Measurements from ENCODE around the gene PPID.
"Not testable (repeated sequence)": the region's sequence is repeated elsewhere in the genome, so short reads cannot be mapped to it uniquely, and the experiment has no call there.

The PPID gene

DNA sequence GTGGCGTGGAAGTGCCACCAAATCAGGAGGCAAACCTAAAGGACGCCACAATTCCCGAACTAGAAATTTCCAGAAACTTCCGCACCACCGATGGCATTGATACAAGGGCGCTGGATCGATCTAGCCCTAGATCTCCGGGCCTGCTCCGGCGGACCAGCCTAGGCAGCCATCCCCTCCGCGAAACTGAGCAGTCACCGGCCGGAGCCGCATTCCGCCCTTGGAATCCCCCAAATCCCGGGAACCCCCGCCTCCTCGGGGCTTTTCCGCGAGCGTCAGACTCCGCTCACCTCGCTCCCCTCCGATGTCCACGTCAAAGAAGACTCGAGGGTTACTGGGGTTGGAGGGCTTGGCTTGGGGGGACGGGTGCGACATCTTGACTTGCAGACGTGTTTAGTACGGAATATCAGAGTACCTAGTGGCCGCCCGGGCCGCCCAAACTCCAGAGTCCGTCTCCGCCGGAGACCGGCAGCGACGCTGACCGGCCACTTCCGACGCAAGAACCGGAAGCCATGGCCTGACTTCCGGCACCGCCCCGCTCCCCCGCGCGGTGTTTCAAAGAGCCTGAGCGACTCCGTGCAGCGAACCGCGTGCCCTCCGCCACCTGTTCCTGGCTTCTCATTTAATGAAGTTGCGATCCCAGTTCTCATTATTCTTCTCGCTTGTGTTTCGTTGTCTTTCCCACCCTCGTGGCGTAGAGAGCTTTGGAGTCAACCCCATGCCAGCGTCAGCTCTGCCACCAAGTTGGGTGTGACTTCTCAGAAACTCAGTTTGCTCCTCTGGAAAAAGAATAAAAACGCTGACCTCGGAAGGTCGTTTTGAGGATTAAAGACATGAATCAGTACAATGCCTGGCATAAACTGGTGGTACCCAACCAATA, at the start of gene PPID:
Gene PPID, minus strand, starts transcription at position 480 of the 877 bp plus-strand sequence. Its CDS starts 108 bp downstream, at position 372.
- DNase-seq = peak; percentile 77 to 97 (median 86)
- intact Hi-C loops (cut with DNase I) = loop anchor here (2.0 kb wide), 1 partner anchor 50 kb away; the partner anchor contains the start of gene ETFDH

DNA sequence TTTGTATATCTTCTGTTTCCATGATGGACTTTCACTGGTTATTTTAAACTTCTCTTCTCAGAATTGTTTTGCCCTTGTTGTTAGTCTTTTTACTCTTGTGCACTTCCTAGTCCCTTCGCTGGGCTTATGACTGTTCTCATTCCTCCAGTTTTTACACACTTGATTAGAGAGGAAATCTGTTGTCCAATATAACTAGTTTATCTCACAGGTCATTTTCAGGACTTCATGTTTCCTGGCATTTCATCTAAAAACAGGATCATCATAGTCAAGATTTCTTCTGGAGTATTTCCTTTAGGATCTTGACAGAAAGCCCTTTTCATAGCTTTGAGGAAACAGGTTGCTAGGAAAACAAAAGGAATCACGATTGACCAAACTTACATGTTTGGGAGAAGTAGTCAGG, 48.6 kb upstream of the PPID start:
- no peak for DNase-seq
- intact Hi-C loops (cut with DNase I) = loop anchor here (10.0 kb wide), 1 partner anchor 63 kb away; no protein-coding TSS in a partner anchor

DNA sequence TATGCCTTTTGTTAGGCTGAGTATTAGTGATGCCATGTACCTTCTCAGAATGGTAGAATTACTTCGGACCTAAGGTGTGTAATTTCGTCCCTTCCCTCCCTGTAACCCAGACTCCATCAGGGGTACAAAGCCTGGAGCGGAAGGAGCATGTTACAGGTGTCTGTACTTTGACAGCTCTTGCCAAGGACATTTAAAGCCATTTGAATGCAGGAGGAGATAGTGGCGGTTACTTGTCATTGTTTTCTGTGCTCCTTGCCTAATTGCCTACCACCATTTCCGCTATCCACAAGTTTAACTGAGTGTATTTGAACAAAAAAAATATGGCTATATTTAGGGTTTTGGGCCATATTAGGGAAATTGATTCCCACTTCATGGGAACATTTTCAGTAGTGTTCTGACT, 47.5 kb upstream of the PPID start:
- no peak for DNase-seq
- intact Hi-C loops (cut with DNase I) = loop anchor here (10.0 kb wide), 1 partner anchor 64 kb away; no protein-coding TSS in a partner anchor

DNA sequence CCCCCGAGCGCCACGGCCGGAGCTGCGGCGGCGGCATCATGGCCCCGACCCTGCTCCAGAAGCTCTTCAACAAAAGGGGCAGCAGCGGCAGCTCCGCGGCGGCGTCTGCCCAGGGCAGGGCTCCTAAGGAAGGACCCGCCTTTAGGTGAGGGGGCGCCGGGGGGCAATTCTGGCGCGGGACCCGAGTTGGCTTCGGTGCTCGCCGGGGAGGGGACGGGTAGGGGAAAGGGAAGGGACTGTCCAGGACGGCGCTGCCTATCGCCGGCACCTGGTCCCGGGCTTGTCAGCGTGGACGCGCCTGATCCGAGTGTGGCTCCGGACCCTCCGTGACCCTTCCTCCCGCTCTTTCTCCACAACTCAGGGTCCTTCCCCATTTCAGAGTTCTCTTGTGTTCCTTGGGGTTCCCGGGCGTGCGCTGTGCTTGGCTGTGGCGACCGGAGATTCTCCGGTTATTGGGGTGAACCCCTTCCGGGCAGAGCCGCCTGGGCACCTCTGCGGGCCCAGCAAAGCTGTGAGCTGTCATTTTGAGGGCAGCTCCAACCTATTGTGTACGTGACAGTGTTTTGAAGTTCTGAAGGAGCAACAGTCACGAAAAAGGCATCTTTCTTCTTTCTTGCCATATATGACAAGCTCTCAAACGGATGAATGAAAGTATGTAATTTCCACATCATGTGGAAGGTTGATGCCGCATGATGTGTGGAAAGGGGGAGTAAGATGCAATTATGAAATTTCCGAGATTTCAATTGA, 46.2 kb upstream of the PPID start:
- intact Hi-C loops (cut with DNase I) = loop anchor here (2.0 to 5.0 kb wide), 3 partner anchors 37 to 335 kb away; no protein-coding TSS in a partner anchor
- DNase-seq = peak; percentile 24 to 88 (median 38)

DNA sequence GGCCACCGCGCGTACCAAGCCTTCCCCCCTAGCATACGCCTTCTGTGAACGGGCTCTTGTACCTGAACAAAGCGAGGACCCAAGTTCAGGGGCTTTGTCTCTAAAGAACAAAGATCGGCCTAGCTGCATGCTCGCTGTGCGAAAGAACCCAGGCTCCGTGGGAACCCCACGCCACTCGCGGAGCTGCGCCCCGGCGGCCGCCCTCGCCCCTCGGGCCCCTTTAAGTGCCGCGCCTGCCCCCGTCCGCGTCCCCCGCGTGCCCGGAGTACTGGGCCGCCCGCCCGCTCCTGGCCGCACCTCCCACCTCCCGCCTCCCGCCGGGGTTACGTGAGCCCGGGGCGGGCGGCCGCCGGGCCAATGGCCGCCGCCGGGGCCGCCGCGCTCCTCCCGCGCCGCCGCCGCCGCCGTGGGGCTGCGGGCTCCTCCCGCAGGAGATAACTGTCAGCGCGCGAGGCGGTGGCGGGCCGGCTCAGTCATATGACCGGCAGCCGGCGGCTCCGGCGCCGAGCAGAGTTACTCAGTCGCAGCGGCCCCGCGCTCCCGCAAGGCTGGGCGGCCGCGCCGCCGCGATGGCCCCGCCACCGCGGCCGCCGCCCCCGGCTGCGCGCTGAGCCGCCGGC, 45.5 kb upstream of the PPID start, which contains the start of gene FNIP2:
Gene FNIP2, plus strand, starts transcription at position 472 of the 620 bp plus-strand sequence. CDS start 187 bp downstream, outside the sequence.
- peak; percentile 67 to 98 (median 85) for DNase-seq
- intact Hi-C loops (cut with DNase I) = loop anchor here (2.0 to 5.0 kb wide), 3 partner anchors 36 to 336 kb away; no protein-coding TSS in a partner anchor

DNA sequence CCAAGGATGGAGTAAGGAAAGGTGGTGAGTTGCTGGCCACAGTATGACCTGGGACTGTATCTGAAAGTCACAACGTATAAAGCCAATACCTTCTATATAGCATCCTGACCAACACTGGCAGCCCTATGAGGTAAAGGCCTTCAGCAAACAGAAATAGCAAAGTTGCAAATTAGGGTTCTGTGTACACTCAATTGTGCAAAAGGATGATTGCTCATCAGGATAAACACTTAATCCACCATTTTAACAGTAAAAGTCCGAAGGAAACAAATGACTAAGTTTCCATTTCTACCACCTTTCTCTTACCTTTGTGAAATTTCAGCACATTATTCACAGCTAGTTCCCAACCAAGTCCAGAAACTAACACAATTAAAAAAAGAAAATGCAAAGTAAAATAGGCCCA, 44.3 kb upstream of the PPID start:
- intact Hi-C loops (cut with DNase I) = loop anchor here (5.0 kb wide), 1 partner anchor 35 kb away; no protein-coding TSS in a partner anchor
- DNase-seq = no peak

DNA sequence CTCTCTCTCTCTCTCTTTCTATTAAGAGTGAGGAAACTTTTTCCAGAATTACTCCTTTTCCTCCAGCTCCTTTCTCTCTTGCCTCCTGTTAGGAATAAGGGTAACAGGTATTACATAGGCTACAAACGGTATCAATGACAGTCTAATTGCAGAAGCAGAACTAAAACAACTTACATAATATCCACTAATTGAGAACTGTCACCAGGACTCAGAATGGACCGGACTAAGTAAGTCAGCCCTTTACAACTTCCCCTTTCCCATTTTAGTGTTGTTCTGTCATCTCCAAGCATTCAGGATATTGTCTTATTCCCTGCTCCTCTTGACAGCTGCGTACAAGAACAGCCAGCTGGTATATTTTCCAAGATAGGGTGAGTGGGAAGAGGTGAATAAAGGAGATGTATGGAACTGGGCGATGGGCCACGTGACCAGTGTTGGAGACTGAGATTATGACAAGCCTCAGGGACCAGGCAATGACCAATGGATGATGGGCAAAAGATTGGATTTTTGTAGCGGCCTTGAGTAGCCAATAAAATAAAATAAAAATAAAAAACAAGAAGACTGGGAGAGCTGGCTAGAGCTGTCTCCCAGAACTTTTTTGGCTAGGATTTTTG, 43.3 kb upstream of the PPID start:
- peak in 2 of 10 donors; percentile 14 to 17 for DNase-seq
- intact Hi-C loops (cut with DNase I) = loop anchor here (5.0 kb wide), 1 partner anchor 34 kb away; no protein-coding TSS in a partner anchor

DNA sequence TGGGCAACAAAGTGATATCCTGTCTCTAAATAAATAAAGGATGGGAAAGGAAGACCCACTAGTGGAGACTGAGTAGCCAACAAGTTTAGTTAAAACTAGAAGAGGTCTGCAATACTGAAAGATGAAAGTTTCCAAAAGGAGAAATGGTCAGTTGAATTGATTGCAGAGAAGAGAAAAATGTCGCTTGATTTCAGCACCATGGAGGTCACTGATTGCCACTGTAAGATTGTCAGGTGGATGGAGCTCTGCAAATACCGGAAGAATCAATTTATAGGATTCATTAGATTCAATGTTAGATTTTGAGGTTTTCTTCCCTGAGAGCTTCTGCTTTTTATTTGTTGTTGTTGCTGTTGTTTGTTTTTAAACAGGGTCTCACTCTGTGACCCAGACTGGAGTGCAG, 40.3 kb upstream of the PPID start:
- DNase-seq = no peak
- intact Hi-C loops (cut with DNase I) = no loop called here

DNA sequence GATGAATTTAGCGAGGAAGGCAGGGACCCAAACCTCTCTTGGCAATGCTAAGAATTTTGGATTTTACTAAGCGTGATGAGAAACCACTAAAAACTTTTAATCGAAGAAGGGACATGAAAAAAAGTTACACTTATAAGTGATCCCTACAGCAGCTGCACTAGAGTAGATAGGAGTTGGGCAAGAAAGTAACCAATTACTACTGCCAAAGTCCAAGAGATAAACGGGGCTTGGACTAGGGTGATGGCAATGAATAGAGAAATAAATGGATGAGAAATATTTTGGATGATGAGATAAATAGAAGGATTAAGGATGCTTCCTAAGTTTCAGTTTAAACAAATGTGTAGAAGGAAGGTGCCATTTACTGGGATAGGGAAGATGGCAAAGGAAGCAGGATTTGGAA, 39.4 kb upstream of the PPID start:
- intact Hi-C loops (cut with DNase I) = no loop called here
- no peak for DNase-seq

DNA sequence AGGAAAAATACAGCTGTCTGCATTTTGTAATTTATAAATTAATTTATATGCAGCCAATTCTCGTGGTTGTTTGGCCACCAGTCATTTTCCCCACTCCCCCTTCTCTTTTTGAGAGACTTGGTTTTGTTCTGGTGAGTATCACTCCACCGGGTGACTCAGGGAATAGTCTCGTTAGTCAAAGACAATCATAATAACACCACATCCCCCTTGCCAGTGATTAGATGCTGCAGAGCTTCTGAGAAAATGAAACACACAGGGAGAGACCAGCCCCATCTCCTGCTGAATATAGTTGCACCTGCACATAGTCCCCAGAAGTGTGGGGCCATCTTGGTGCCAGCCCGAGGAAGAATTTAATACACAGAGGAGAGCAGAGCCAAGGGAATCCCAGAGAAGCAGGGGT, 37.7 kb upstream of the PPID start:
- DNase-seq = no peak
- intact Hi-C loops (cut with DNase I) = no loop called here

DNA sequence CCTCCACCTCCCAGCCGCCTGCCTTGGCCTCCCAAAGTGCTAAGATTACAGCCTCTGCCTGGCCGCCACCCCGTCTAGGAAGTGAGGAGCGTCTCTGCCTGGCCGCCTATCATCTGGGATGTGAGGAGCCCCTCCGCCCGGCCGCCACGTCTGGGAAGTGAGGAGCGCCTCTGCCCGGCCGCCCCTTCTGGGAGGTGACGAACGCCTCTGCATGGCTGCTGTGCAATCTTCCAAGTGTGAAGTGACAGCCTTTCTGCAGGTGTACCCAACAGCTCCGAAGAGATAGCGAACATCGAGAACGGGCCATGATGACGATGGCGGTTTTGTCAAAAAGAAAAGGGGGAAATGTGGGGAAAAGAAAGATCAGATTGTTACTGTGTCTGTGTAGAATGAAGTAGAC, 36.3 kb upstream of the PPID start:
- DNase-seq = peak in 1 of 10 donors; percentile 70
- intact Hi-C loops (cut with DNase I) = not testable (repeated sequence)

DNA sequence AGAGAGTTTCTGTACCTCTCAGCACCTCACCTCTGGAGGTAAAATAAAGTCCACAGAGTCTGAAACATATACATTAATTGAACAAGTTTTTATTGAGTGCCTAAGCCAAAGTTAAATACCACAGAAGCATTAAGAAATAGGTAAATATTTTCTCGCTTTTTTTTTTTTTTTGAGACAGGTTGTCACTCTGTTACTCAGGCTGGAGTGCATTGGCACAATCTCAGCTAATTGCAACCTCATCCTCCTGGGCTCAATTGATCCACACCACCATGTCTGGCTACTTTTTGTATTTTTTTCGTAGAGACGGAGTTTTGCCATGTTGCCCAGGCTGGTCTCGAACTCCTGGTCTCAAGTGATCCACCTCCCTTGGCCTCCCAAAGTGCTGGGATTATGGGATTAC, 35.5 kb upstream of the PPID start:
- no peak for DNase-seq
- intact Hi-C loops (cut with DNase I) = no loop called here

DNA sequence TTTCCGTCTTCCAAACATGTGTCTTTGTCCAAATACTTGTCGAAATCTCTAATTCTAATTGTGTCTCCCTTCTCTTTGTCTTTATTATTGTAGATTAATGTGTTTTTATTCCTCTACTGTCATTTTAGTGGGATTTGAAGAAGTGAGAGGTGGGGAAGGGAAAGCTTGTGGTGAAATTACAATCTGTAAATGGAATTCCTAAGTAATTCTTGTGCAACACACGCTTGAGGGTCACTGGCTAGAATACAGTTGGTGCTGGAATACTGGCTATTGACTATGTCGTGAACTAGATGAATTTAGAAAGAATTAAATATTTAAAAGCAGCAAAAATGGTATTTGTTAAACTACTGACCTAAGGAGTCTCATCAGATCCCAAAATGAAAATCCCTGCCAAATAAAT, 34.9 kb upstream of the PPID start:
- intact Hi-C loops (cut with DNase I) = no loop called here
- DNase-seq = no peak

DNA sequence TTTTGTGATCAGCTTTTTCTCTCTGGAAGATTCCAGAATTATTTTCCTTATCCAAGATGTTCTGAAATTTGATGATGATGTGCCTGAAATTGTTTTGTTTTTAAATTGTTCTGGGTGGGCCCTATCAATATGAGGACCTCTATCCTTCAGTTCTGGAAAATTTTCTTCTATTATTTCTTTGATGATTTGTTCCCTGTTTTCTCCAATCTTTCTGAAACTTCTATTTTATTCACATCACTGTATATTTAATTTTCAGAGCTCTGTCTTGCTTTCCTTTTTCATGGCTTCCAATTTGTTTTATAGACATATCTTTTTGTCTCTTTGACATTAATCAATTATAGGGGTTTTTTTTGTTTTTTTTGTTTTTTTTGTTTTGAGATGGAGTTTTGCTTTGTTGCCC, 33.4 kb upstream of the PPID start:
- intact Hi-C loops (cut with DNase I) = no loop called here
- no peak for DNase-seq

DNA sequence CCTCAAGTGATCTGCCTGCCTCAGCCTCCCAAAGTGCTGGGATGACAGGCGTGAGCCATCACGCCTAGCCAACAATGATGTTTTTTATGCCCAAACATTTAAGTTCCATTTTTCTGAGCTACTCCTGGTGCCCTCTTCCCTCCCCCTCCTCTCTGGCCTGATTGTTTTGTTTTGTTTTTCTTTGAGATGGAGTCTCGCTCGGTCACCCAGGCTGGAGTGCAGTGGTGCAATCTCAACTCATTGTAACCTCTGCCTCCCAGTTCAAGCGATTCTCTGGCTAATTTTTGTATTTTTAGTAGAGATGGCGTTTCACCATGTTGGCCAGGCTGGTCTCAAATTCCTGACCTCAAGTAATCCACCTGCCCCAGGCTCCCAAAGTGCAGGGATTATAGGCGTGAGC, 32.6 kb upstream of the PPID start:
- DNase-seq; intact Hi-C loops (cut with DNase I): not testable (repeated sequence)

DNA sequence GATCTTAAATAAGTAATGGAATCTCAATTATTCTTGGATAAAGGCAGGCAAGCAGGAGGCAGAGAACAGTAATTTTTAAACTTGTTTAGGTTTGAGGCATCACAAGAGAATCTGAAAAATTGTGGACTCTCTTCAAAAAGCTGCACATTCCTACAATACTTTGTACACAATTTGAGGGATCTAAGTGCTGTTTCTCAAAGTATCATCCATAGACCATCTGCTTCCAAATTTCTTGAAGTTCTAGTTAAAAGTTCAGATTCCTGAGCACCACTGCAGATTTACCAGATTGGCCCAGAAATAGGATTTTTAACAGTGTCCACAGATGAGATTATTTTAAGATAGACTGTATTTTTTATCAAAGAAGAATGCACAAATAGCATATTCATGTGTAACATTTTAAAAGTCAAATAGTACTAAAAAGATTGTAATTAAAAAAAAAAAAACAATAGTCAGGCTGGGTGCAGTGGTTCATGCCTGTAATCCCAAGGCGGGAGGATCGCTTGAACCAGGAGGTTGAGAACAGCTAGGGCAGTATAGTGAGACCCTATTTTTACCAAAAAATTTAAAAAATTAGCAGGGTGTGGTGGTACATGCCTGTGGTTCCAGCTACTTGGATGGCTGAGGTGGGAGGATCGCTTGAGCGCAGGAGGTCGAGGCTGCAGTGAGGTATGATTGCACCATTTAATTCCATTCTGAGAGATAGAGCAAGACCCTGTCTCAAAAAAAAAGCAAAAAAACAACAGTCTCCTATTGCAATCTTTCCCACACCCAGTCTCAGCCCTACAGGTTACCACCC, 31.4 kb upstream of the PPID start:
- DNase-seq = no peak
- intact Hi-C loops (cut with DNase I) = no loop called here

DNA sequence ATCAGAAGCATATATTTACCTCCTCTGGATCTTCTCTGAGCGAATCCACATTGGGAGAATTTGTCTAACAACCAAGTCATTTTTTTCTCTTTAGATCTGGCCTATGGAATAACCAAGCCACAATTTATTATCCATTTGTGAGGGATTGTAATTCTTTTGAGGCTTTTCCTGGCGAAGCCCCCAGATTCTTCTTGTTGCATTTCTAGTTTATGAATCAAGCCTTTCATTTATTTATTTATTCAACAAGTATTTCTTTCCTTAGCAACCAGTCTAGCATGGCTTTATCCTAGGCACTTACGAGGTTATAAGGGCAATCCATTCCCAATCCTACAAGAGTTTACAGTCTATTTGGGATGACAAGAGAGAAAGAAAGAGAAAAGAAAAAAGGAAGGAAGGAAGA, 27.2 kb upstream of the PPID start:
- intact Hi-C loops (cut with DNase I) = no loop called here
- no peak for DNase-seq

DNA sequence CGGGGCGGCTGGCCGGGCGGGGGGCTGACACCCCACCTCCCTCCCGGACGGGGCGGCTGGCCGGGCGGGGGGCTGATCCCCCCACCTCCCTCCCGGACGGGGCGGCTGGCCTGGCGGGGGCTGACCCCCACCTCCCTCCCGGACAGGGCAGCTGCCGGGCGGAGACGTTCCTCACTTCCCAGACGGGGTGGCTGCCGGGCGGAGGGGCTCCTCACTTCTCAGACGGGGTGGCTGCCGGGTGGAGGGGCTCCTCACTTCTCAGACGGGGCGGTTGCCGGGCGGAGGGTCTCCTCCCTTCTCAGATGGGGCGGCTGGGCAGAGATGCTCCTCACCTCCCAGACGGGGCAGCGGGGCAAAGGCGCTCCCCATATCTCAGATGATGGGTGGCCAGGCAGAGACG, 23.3 kb upstream of the PPID start:
- DNase-seq = peak in 1 of 10 donors; percentile 53
- intact Hi-C loops (cut with DNase I) = not testable (repeated sequence)

DNA sequence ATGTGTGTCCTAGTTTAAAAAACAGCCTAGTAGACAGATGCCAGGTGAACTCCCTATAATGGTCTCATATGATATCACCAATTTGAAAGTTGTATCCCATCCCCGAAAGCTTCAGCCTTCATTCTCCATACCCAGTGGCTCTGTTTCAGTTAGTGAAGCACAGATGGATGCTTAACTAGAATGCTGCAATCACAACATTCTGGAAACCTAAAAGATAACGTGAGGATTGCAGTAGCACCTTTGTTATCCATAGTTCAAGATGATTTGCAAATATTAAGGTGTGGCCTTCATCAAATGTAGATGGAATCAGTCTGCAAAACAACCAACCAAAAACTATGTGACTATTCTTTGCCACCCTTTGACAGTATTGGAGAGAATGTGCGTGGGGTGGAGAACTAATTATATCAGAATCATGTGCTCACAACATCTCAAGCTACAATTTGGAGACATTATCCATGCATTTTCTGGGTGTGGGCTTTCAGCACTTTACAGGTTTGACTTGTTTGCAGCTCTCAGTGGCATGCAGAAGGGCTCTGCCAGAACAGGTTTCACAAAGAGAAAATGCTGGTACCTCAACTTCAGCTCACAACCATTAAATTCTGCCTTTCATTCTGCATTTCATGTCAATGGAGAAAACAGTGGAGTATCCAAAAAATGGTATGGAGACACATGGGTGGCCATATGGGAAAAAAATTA, 18.3 kb upstream of the PPID start:
- DNase-seq = no peak
- intact Hi-C loops (cut with DNase I) = no loop called here

Data from posterior cingulate gyrus (tissue), 11 donors.